ENCODE measurements around the gene MAD1L1.

GRCh38 chr7:1886361-1887064, 346.2 kb downstream of the MAD1L1 start:
- TF ChIP-seq EZH2 (IDR thresholded peaks at IDR 0.05) (no peak), POLR2AphosphoS5 (IDR thresholded peaks at IDR 0.05; ENCODE audit: borderline replicate concordance, low read depth, low read length) (no peak), FOXP2 (optimal IDR thresholded peaks at IDR 0.05; ENCODE audit: control extremely low read depth, extremely low read length, insufficient read depth) (no peak)
